Adrenal gland (tissue), 12 donors: ENCODE measurements around the gene RNF126. TPM values are rescaled to one million over a fixed set of nuclear protein-coding genes. Genes with fewer than 3 reads are reported as not detected.

Source experiments
- DNase-seq, 7 donors: peaks; one replicate each; pipeline ENCODE4 v3.0.0-alpha.2; 2019 to 2020
- H3K27ac ChIP-seq, 5 donors: fragments of 200-600 bp; sonication (generic) in 4 of 5; 1 replicate in 3 of 5; 2 replicates in 2 of 5; pipeline versions ENCODE4 v1.5.1 to v1.8.0; 2016 to 2020; ENCODE audit warnings: mild to moderate bottlenecking in 1 of 5
- H3K27me3 ChIP-seq: fragments of 200-600 bp; 2 replicates; pipeline ENCODE4 v1.8.0; 2021
- H3K36me3 ChIP-seq, 2 donors: fragments of 200-600 bp; replicated peaks in 1 of 2; 1 replicate in 1 of 2; 2 replicates in 1 of 2; pipeline versions ENCODE4 v1.5.1 to v1.8.0; 2018 to 2022
- H3K4me1 ChIP-seq, 2 donors: fragments of 200-600 bp; replicated peaks in 1 of 2; 1 replicate in 1 of 2; 2 replicates in 1 of 2; pipeline versions ENCODE4 v1.5.1 to v1.8.0; 2018 to 2021
- H3K4me3 ChIP-seq, 4 donors: fragments of 200-600 bp; sonication (generic) in 3 of 4; one replicate each; pipeline ENCODE4 v1.5.1; 2016 to 2018
- H3K9me3 ChIP-seq, 3 donors: fragments of 200-600 bp; sonication (generic) in 1 of 3; replicated peaks in 1 of 3; 1 replicate in 2 of 3; 2 replicates in 1 of 3; pipeline versions ENCODE4 v1.5.1 to v1.8.0; 2016 to 2021
- POLR2A ChIP-seq, 2 donors: fragments of 450-650 bp; IDR thresholded peaks; one replicate each; pipeline ENCODE4 v1.6.1; 2017; ENCODE audit warnings: antibody characterized with exemption in 2 of 2, mild to moderate bottlenecking in 2 of 2, moderate library complexity in 1 of 2
- WGBS, 4 donors: extraction: QIAGEN DNeasy Blood & Tissue Kit in 2 of 4; methylation state at CpG; one replicate each; pipeline versions ENCODE4 v1.1.5 to v1.1.7; 2013 to 2017; 5-methylcytosine and 5-hydroxymethylcytosine counted together
- intact Hi-C, 2 donors: fragments of 100-400 bp; cut with DNase I; formaldehyde crosslinking; loops; one replicate each; pipeline versions ENCODE4 v1.14.1 to v1.15.0; 2022 to 2023
- polyA plus RNA-seq, 3 donors: library from polyadenylated mRNA; stranded (reverse); fragments of 200-250 nt in 2 of 3; fragments of 350-450 nt in 1 of 3; fragmentation: Illumina TruSeq in 1 of 3; extraction: RNeasy Lipid Tissue Mini Kit (QIAGEN cat#74804) in 1 of 3; gene quantifications; one replicate each; pipeline ENCODE4 v1.2.3, GENCODE V29; 2013 to 2014
- total RNA-seq, 9 donors: library from RNA; depleted of rRNA in 4 of 9; stranded (reverse); fragments of >200 nt in 4 of 9; fragments of 120-200 nt in 1 of 9; fragmentation: NEBNext Ultra II Directional in 1 of 9; extraction: Animal tissue kit (Norgen Biotek cat#: 25700) in 1 of 9; gene quantifications; one replicate each; pipeline versions ENCODE4 v1.1.0 to v1.2.4, GENCODE V29; 2013 to 2023
- TF ChIP-seq, protein P1 (sequence below), 6 experiments: fragments of 450-650 bp in 4 of 6; fragments of 200-600 bp in 2 of 6; sonication (generic) in 1 of 6; IDR thresholded peaks; 1 replicate in 5 of 6; 2 replicates in 1 of 6; pipeline versions ENCODE4 v1.5.1 to v1.8.0; 2016 to 2021; ENCODE audit warnings: antibody characterized with exemption in 6 of 6, mild to moderate bottlenecking in 2 of 6, moderate library complexity in 1 of 6
- donor health status: healthy with polysubstance abuse.
- donor health status: Bipolar disorder and iron deficiency.
- donor health status: DM: yes; HTN: yes; CAD: no.
- donor health status: DM: no; HTN: no; CAD: no.
- donor health status: DM: no; HTN: no; CAD: no.
- donor health status: DM: yes; HTN: yes; CAD: no.

Gene RNF126
- total and polyA plus RNA-seq, 12 donors: 9.3 to 76.4 (median 43.1) TPM

DNA sequence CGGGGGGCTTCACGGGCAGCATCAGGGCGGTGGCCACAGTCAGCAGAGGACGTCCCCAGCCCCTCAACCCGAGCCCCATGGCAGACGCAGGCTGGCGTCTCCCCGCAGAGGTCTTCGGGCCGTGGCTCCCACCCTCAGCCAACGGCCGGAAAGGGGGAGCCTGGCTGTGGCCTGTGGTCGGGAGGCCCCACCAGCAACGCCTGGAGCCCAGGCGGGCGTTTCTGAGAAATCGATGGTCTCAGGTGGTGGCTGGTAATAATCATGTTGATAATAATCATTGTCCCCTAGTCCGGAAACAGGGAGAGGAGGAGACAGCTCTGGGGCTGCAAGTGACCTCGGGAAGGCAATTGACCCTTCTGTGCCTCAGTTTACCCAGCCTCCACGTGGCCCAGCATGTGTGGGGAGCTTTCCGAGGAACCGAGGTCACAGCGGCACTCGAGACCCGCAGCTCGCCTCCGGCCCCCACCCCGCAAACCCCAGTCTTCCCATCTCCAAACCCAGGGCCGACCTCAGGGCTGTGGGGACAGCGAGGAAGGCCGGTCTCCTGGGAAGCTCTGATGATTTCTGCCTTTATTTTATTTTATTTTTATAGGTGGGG, 32.4 kb upstream of the RNF126 start, which contains the start of gene PRSS57:
Gene PRSS57 (minus strand): TSS at position 101 of the 598 bp plus-strand sequence. CDS start 22 bp downstream, at position 79.
- no peak within 1 kb of the TSS for H3K4me3 ChIP-seq

DNA sequence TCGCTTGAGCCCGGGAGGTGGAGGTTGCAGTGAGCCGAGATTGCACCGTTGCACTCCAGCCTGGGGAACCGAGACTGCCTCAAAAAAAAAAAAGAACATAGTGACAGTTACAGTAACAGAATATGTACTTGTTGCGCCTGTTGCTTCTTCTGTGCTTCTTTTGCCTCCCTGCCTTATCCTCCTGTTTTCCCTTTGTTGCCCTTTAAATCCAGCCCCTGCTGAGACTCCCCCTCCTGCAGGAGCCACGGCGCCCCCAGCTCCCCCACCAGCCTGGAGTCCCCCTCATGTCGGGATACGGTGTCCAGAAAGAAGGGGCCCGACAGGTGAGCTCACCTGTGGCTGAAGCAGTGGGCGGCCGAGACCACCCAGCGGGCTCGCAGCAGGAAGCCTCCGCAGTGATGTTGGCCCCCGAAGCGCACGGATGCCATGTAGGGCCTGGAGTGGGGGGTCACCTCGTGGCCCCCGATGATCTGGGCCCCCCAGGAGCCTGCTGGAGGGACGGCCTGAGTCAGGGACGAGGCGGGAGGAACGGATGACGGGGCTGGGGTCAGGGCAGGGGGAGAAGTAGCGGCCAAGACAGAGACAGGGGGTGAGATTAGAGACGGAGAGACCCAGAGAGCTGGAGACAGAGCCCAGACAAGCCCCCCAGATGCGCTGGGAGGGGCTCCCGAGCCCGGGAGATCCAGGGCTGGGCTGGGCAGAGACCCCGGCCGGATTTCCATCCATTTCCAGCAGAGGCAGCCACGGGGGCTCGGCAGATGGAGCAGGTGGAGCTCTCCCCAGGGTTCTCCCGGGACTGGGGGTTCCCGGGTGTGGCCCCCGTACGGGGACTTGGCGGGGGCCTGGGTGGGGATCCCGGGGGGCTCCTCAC, 31.7 kb upstream of the RNF126 start:
- TF ChIP-seq, protein P1, sequence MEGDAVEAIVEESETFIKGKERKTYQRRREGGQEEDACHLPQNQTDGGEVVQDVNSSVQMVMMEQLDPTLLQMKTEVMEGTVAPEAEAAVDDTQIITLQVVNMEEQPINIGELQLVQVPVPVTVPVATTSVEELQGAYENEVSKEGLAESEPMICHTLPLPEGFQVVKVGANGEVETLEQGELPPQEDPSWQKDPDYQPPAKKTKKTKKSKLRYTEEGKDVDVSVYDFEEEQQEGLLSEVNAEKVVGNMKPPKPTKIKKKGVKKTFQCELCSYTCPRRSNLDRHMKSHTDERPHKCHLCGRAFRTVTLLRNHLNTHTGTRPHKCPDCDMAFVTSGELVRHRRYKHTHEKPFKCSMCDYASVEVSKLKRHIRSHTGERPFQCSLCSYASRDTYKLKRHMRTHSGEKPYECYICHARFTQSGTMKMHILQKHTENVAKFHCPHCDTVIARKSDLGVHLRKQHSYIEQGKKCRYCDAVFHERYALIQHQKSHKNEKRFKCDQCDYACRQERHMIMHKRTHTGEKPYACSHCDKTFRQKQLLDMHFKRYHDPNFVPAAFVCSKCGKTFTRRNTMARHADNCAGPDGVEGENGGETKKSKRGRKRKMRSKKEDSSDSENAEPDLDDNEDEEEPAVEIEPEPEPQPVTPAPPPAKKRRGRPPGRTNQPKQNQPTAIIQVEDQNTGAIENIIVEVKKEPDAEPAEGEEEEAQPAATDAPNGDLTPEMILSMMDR (IDR thresholded peaks at IDR 0.05): no peak
- no peak for TF ChIP-seq POLR2A (IDR thresholded peaks at IDR 0.05)
- DNase-seq: no peak
- Histone ChIP-seq H3K27ac (no peak overlapping the region), H3K4me1 (no peaks in the 10 kb centered on the region), H3K9me3 (no peaks in the 10 kb centered on the region), H3K36me3 (no peaks in the 10 kb centered on the region), H3K27me3 (peaks cover 15% of the 10 kb centered on the region), H3K4me3 (no peak overlapping the region)
- intact Hi-C loops: no loop called here
- WGBS, 4 donors: 35 to 69% (median 44%) methylated on average over 14 to 41 of the region's 41 CpGs

More for the DNA sequence above, 32.4 kb upstream of the RNF126 start, which contains the start of gene PRSS57:
- peaks cover 15% of the 10 kb centered on the region for H3K27me3 ChIP-seq
- no peak within 1 kb of the TSS for H3K27ac ChIP-seq
- no peak for DNase-seq
- no peaks in the 10 kb centered on the region for H3K36me3 ChIP-seq
- WGBS, 4 donors: 51 to 74% (median 62%) methylated on average over 3 to 31 of the region's 31 CpGs
- TF ChIP-seq, protein P1 (IDR thresholded peaks at IDR 0.05): no peak
- no peak for TF ChIP-seq POLR2A (IDR thresholded peaks at IDR 0.05)
- intact Hi-C loops: no loop called here
- no peaks in the 10 kb centered on the region for H3K4me1 ChIP-seq
- no peaks in the 10 kb centered on the region for H3K9me3 ChIP-seq

DNA sequence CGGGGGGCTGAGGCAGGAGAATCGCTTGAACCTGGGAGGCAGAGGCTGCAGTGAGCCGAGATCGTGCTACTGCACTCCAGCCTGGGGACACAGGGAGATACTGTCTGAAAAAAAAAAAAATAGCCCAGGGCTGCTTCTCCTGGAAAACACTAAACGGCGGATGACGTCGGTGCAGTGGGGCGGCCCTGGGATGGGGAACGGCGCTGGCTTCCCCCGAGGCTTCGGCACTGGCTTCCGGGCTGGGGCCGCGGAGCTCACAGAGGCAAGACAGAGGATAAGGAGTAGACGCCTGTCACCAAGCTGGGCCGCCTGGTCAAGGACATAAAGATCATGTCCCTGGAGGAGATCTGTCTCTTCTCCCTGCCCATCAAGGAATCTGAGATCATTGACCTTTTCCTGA, 27.2 kb upstream of the RNF126 start:
- H3K27ac ChIP-seq: no peak overlapping the region
- TF ChIP-seq POLR2A (IDR thresholded peaks at IDR 0.05): no peak
- TF ChIP-seq, protein P1 (IDR thresholded peaks at IDR 0.05): no peak
- 45 to 67% (median 50%) methylated on average over 17 to 18 of the region's 18 CpGs for whole genome bisulfite sequencing, 4 donors
- no peak overlapping the region for H3K4me3 ChIP-seq
- peaks cover 8% of the 10 kb centered on the region for H3K27me3 ChIP-seq
- intact Hi-C loops: no loop called here
- no peaks in the 10 kb centered on the region for H3K36me3 ChIP-seq
- H3K4me1 ChIP-seq: no peaks in the 10 kb centered on the region
- no peaks in the 10 kb centered on the region for H3K9me3 ChIP-seq
- peak in 1 of 7 donors; percentile 60 for DNase-seq

DNA sequence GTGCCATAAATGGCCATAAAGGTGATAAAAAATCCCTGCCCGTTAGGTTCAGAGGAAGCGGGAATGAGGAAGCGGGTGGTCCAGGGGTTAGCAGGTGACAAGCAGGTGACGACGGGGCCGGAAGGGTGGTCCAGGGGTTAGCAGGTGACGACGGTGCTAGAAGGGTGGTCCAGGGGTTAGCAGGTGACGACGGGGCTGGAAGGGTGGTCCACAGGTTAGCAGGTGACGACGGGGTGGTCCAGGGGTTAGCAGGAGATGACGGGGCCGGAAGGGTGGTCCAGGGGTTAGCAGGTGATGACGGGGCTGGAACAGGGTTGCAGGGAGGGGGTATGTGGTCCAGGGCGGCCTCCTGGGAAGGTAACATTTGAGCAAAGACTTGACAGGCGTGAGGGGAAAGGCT, 26.0 kb upstream of the RNF126 start:
- Histone ChIP-seq H3K27ac (no peak overlapping the region), H3K36me3 (no peaks in the 10 kb centered on the region), H3K27me3 (no peaks in the 10 kb centered on the region), H3K4me1 (no peaks in the 10 kb centered on the region), H3K9me3 (no peaks in the 10 kb centered on the region), H3K4me3 (no peak overlapping the region)
- no peak for DNase-seq
- intact Hi-C loops: no loop called here
- TF ChIP-seq POLR2A (IDR thresholded peaks at IDR 0.05): no peak
- TF ChIP-seq, protein P1 (IDR thresholded peaks at IDR 0.05): no peak
- 82 to 91% (median 85%) methylated on average over 17 of the region's 17 CpGs for WGBS, 4 donors
